SK-N-SH treated with all-trans-retinoic acid at 6 μM for 48 hours (cell line): ENCODE measurements around the gene UROD.

Source experiments
- ARNTL ChIP-seq: fragments of 450-650 bp; formaldehyde crosslinking; IDR thresholded peaks from 2 replicates; pipeline ENCODE4 v1.5.0; 2020; ENCODE audit warnings: low read depth, mild to moderate bottlenecking, moderate library complexity, borderline replicate concordance
- ESRRG ChIP-seq: fragments of 250-450 bp; sonication (Bioruptor Pico); IDR thresholded peaks from 2 replicates; pipeline ENCODE4 v1.6.1; 2021; ENCODE audit warnings: mild to moderate bottlenecking
- GLIS3 ChIP-seq: fragments of 250-450 bp; sonication (Bioruptor Pico); IDR thresholded peaks from 2 replicates; pipeline ENCODE4 v1.5.0; 2020; ENCODE audit warnings: mild to moderate bottlenecking, moderate library complexity
- POU6F1 ChIP-seq: fragments of 250-450 bp; sonication (Bioruptor Pico); IDR thresholded peaks from 2 replicates; pipeline ENCODE4 v1.8.0; 2021; ENCODE audit warnings: low read depth, mild to moderate bottlenecking, moderate library complexity, borderline replicate concordance
- PPARA ChIP-seq: fragments of 250-450 bp; sonication (Bioruptor Pico); IDR thresholded peaks from 2 replicates; pipeline ENCODE4 v1.5.0; 2020; ENCODE audit warnings: mild to moderate bottlenecking, borderline replicate concordance
- RARB ChIP-seq: fragments of 250-450 bp; sonication (Bioruptor Pico); IDR thresholded peaks from 2 replicates; pipeline ENCODE4 v1.8.0; 2021; ENCODE audit warnings: mild to moderate bottlenecking, moderate library complexity
- ZFP30 ChIP-seq: fragments of 450-650 bp; formaldehyde crosslinking; IDR thresholded peaks from 2 replicates; pipeline ENCODE4 v1.5.0; 2022; ENCODE audit warnings: mild to moderate bottlenecking, moderate library complexity
- ZNF8 ChIP-seq: fragments of 450-650 bp; formaldehyde crosslinking; IDR thresholded peaks from 2 replicates; pipeline ENCODE4 v1.5.0; 2020; ENCODE audit warnings: mild to moderate bottlenecking, moderate library complexity
- TF ChIP-seq, protein P1 (sequence below): fragments of 250-450 bp; sonication (Bioruptor Pico); IDR thresholded peaks from 2 replicates; pipeline ENCODE4 v1.8.0; 2020; ENCODE audit warnings: mild to moderate bottlenecking, moderate library complexity, borderline replicate concordance
- TF ChIP-seq, protein P2 (sequence below): fragments of 250-450 bp; sonication (Bioruptor Pico); IDR thresholded peaks from 2 replicates; pipeline ENCODE4 v1.5.1; 2021; ENCODE audit warnings: mild to moderate bottlenecking, moderate library complexity

GRCh38 chr1:45004281-45004920, 7.7 kb upstream of the UROD start:
- TF ChIP-seq GLIS3 (CRISPR knock-in tag), result no peak
- TF ChIP-seq, protein P1, sequence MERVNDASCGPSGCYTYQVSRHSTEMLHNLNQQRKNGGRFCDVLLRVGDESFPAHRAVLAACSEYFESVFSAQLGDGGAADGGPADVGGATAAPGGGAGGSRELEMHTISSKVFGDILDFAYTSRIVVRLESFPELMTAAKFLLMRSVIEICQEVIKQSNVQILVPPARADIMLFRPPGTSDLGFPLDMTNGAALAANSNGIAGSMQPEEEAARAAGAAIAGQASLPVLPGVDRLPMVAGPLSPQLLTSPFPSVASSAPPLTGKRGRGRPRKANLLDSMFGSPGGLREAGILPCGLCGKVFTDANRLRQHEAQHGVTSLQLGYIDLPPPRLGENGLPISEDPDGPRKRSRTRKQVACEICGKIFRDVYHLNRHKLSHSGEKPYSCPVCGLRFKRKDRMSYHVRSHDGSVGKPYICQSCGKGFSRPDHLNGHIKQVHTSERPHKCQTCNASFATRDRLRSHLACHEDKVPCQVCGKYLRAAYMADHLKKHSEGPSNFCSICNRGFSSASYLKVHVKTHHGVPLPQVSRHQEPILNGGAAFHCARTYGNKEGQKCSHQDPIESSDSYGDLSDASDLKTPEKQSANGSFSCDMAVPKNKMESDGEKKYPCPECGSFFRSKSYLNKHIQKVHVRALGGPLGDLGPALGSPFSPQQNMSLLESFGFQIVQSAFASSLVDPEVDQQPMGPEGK (CRISPR knock-in tag), result no peak
- TF ChIP-seq ZNF8 (CRISPR knock-in tag), result no peak
- TF ChIP-seq POU6F1 (CRISPR knock-in tag), result no peak
- no peak for TF ChIP-seq PPARA (CRISPR knock-in tag)
- no peak for TF ChIP-seq ZFP30 (CRISPR knock-in tag)
- TF ChIP-seq ESRRG, result no peak
- TF ChIP-seq, protein P2, sequence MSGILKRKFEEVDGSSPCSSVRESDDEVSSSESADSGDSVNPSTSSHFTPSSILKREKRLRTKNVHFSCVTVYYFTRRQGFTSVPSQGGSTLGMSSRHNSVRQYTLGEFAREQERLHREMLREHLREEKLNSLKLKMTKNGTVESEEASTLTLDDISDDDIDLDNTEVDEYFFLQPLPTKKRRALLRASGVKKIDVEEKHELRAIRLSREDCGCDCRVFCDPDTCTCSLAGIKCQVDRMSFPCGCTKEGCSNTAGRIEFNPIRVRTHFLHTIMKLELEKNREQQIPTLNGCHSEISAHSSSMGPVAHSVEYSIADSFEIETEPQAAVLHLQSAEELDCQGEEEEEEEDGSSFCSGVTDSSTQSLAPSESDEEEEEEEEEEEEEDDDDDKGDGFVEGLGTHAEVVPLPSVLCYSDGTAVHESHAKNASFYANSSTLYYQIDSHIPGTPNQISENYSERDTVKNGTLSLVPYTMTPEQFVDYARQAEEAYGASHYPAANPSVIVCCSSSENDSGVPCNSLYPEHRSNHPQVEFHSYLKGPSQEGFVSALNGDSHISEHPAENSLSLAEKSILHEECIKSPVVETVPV (CRISPR knock-in tag), result no peak
- TF ChIP-seq ARNTL (CRISPR knock-in tag), result no peak
- TF ChIP-seq RARB (CRISPR knock-in tag), result no peak
